ENCODE data around the gene CDKN2B-AS1.
"Not testable (repeated sequence)": the region's sequence is repeated elsewhere in the genome, so short reads cannot be mapped to it uniquely, and the experiment has no call there.

The CDKN2B-AS1 gene

GRCh38 chr9:22050924-22051323 is 56.3 kb downstream of the CDKN2B-AS1 start:
- Histone ChIP-seq H3K4me3 (ENCODE audit: low read length) (no peak overlapping the region), H3K4me1 (ENCODE audit: insufficient read depth, low read length) (peaks cover 13% of the 10 kb centered on the region; the same call in 1 of the 2 replicates), H3K36me3 (ENCODE audit: insufficient read depth, low read length) (no peaks in the 10 kb centered on the region), H3K9me3 (ENCODE audit: insufficient read depth, low read depth, low read length) (no peaks in the 10 kb centered on the region), H3K27ac (ENCODE audit: low read depth, low read length) (no peak overlapping the region), H3K9ac (ENCODE audit: low read depth, low read length) (no peak overlapping the region), H3K27me3 (ENCODE audit: insufficient read depth, low read length) (no peaks in the 10 kb centered on the region)
- 96% methylated on average over 4 of the region's 4 CpGs for WGBS

- Histone ChIP-seq H3K27ac (ENCODE audit: low read depth, low read length) (no peak overlapping the region), H3K4me1 (ENCODE audit: insufficient read depth, low read length) (peaks cover 13% of the 10 kb centered on the region; the same call in 1 of the 2 replicates), H3K9me3 (ENCODE audit: insufficient read depth, low read depth, low read length) (no peaks in the 10 kb centered on the region), H3K36me3 (ENCODE audit: insufficient read depth, low read length) (no peaks in the 10 kb centered on the region), H3K27me3 (ENCODE audit: insufficient read depth, low read length) (no peaks in the 10 kb centered on the region), H3K4me3 (ENCODE audit: low read length) (no peak overlapping the region), H3K9ac (ENCODE audit: low read depth, low read length) (no peak overlapping the region)
- WGBS, result 79% methylated on average over 4 of the region's 4 CpGs
These were observed 57.9 kb downstream of the CDKN2B-AS1 start for GRCh38 chr9:22052376-22052945.

- H3K27ac ChIP-seq (ENCODE audit: low read depth, low read length), result no peak overlapping the region
- H3K9ac ChIP-seq (ENCODE audit: low read depth, low read length), result no peak overlapping the region
- H3K36me3 ChIP-seq (ENCODE audit: insufficient read depth, low read length), result no peaks in the 10 kb centered on the region
- no peaks in the 10 kb centered on the region for H3K27me3 ChIP-seq (ENCODE audit: insufficient read depth, low read length)
- H3K9me3 ChIP-seq (ENCODE audit: insufficient read depth, low read depth, low read length), result no peaks in the 10 kb centered on the region
- peaks cover 13% of the 10 kb centered on the region; the same call in 1 of the 2 replicates for H3K4me1 ChIP-seq (ENCODE audit: insufficient read depth, low read length)
- no peak overlapping the region for H3K4me3 ChIP-seq (ENCODE audit: low read length)
- WGBS, result 57% methylated on average over 1 of the region's 2 CpGs
These were observed 58.6 kb downstream of the CDKN2B-AS1 start for GRCh38 chr9:22053178-22053577.

GRCh38 chr9:22054076-22054475 is 59.5 kb downstream of the CDKN2B-AS1 start:
- no peaks in the 10 kb centered on the region for H3K27me3 ChIP-seq (ENCODE audit: insufficient read depth, low read length)
- H3K4me3 ChIP-seq (ENCODE audit: low read length), result no peak overlapping the region
- H3K9ac ChIP-seq (ENCODE audit: low read depth, low read length), result no peak overlapping the region
- H3K36me3 ChIP-seq (ENCODE audit: insufficient read depth, low read length), result no peaks in the 10 kb centered on the region
- peaks cover 13% of the 10 kb centered on the region; the same call in 1 of the 2 replicates for H3K4me1 ChIP-seq (ENCODE audit: insufficient read depth, low read length)
- H3K9me3 ChIP-seq (ENCODE audit: insufficient read depth, low read depth, low read length), result no peaks in the 10 kb centered on the region
- 86% methylated on average over 2 of the region's 3 CpGs for WGBS
- no peak overlapping the region for H3K27ac ChIP-seq (ENCODE audit: low read depth, low read length)

GRCh38 chr9:22054529-22054928 is 59.9 kb downstream of the CDKN2B-AS1 start:
- no peaks in the 10 kb centered on the region for H3K36me3 ChIP-seq (ENCODE audit: insufficient read depth, low read length)
- no peak overlapping the region for H3K4me3 ChIP-seq (ENCODE audit: low read length)
- no peaks in the 10 kb centered on the region for H3K9me3 ChIP-seq (ENCODE audit: insufficient read depth, low read depth, low read length)

GRCh38 chr9:22055090-22055489 is 60.5 kb downstream of the CDKN2B-AS1 start:
- Histone ChIP-seq H3K27me3 (ENCODE audit: insufficient read depth, low read length) (no peaks in the 10 kb centered on the region), H3K36me3 (ENCODE audit: insufficient read depth, low read length) (no peaks in the 10 kb centered on the region), H3K9me3 (ENCODE audit: insufficient read depth, low read depth, low read length) (no peaks in the 10 kb centered on the region), H3K4me3 (ENCODE audit: low read length) (no peak overlapping the region), H3K27ac (ENCODE audit: low read depth, low read length) (no peak overlapping the region), H3K9ac (ENCODE audit: low read depth, low read length) (no peak overlapping the region), H3K4me1 (ENCODE audit: insufficient read depth, low read length) (peaks cover 13% of the 10 kb centered on the region; the same call in 1 of the 2 replicates)

More at GRCh38 chr9:22054529-22054928, 59.9 kb downstream of the CDKN2B-AS1 start:
- Histone ChIP-seq H3K27ac (ENCODE audit: low read depth, low read length) (no peak overlapping the region), H3K4me1 (ENCODE audit: insufficient read depth, low read length) (peaks cover 13% of the 10 kb centered on the region; the same call in 1 of the 2 replicates), H3K9ac (ENCODE audit: low read depth, low read length) (no peak overlapping the region), H3K27me3 (ENCODE audit: insufficient read depth, low read length) (no peaks in the 10 kb centered on the region)
- 80% methylated on average over 1 of the region's 2 CpGs for WGBS

GRCh38 chr9:22056402-22056801 is 61.8 kb downstream of the CDKN2B-AS1 start:
- no peaks in the 10 kb centered on the region for H3K9me3 ChIP-seq (ENCODE audit: insufficient read depth, low read depth, low read length)
- WGBS, result 77% methylated on average over 3 of the region's 3 CpGs
- no peak overlapping the region for H3K9ac ChIP-seq (ENCODE audit: low read depth, low read length)
- peaks cover 8% of the 10 kb centered on the region; the same call in 1 of the 2 replicates for H3K4me1 ChIP-seq (ENCODE audit: insufficient read depth, low read length)
- no peaks in the 10 kb centered on the region for H3K36me3 ChIP-seq (ENCODE audit: insufficient read depth, low read length)
- H3K27ac ChIP-seq (ENCODE audit: low read depth, low read length), result no peak overlapping the region
- no peak overlapping the region for H3K4me3 ChIP-seq (ENCODE audit: low read length)
- H3K27me3 ChIP-seq (ENCODE audit: insufficient read depth, low read length), result no peaks in the 10 kb centered on the region

- H3K27me3 ChIP-seq (ENCODE audit: insufficient read depth, low read length); H3K9me3 ChIP-seq (ENCODE audit: insufficient read depth, low read depth, low read length); H3K4me1 ChIP-seq (ENCODE audit: insufficient read depth, low read length); H3K36me3 ChIP-seq (ENCODE audit: insufficient read depth, low read length); H3K27ac ChIP-seq (ENCODE audit: low read depth, low read length); H3K9ac ChIP-seq (ENCODE audit: low read depth, low read length); H3K4me3 ChIP-seq (ENCODE audit: low read length): not testable (repeated sequence)
- 97% methylated on average over 6 of the region's 6 CpGs for WGBS
These were observed 63.4 kb downstream of the CDKN2B-AS1 start for GRCh38 chr9:22057972-22058371.

- WGBS, result 94% methylated on average over 4 of the region's 4 CpGs
- no peaks in the 10 kb centered on the region for H3K36me3 ChIP-seq (ENCODE audit: insufficient read depth, low read length)
- H3K9ac ChIP-seq (ENCODE audit: low read depth, low read length), result no peak overlapping the region
- no peak overlapping the region for H3K27ac ChIP-seq (ENCODE audit: low read depth, low read length)
- no peaks in the 10 kb centered on the region for H3K27me3 ChIP-seq (ENCODE audit: insufficient read depth, low read length)
- no peaks in the 10 kb centered on the region for H3K9me3 ChIP-seq (ENCODE audit: insufficient read depth, low read depth, low read length)
- no peaks in the 10 kb centered on the region for H3K4me1 ChIP-seq (ENCODE audit: insufficient read depth, low read length)
- H3K4me3 ChIP-seq (ENCODE audit: low read length), result no peak overlapping the region
These were observed 66.3 kb downstream of the CDKN2B-AS1 start for GRCh38 chr9:22060831-22061383.

GRCh38 chr9:22064957-22065356 is 70.4 kb downstream of the CDKN2B-AS1 start:
- Histone ChIP-seq H3K4me1 (ENCODE audit: insufficient read depth, low read length) (no peaks in the 10 kb centered on the region), H3K36me3 (ENCODE audit: insufficient read depth, low read length) (no peaks in the 10 kb centered on the region), H3K9me3 (ENCODE audit: insufficient read depth, low read depth, low read length) (no peaks in the 10 kb centered on the region), H3K27me3 (ENCODE audit: insufficient read depth, low read length) (no peaks in the 10 kb centered on the region), H3K4me3 (ENCODE audit: low read length) (no peak overlapping the region), H3K27ac (ENCODE audit: low read depth, low read length) (no peak overlapping the region), H3K9ac (ENCODE audit: low read depth, low read length) (no peak overlapping the region)
- WGBS, result 95% methylated on average over 2 of the region's 2 CpGs

- Histone ChIP-seq H3K9ac (ENCODE audit: low read depth, low read length) (no peak overlapping the region), H3K36me3 (ENCODE audit: insufficient read depth, low read length) (no peaks in the 10 kb centered on the region), H3K9me3 (ENCODE audit: insufficient read depth, low read depth, low read length) (no peaks in the 10 kb centered on the region), H3K27me3 (ENCODE audit: insufficient read depth, low read length) (no peaks in the 10 kb centered on the region), H3K4me1 (ENCODE audit: insufficient read depth, low read length) (no peaks in the 10 kb centered on the region), H3K4me3 (ENCODE audit: low read length) (no peak overlapping the region), H3K27ac (ENCODE audit: low read depth, low read length) (no peak overlapping the region)
- WGBS, result 93% methylated on average over 4 of the region's 4 CpGs
These were observed 71.0 kb downstream of the CDKN2B-AS1 start for GRCh38 chr9:22065431-22066200.
